Prostate gland (tissue), 2 donors: ENCODE results near the gene PROS1.

Experiments used
- CTCF ChIP-seq, 4 experiments: fragments of 200-600 bp in 2 of 4; fragments of 450-650 bp in 2 of 4; sonication (generic) in 2 of 4; IDR thresholded peaks; 1 replicate in 3 of 4; 2 replicates in 1 of 4; pipeline ENCODE4 v1.5.1; 2016 to 2019; ENCODE audit warnings: antibody characterized with exemption in 4 of 4, mild to moderate bottlenecking in 2 of 4, moderate library complexity in 2 of 4
- POLR2A ChIP-seq: fragments of 450-650 bp; IDR thresholded peaks from one replicate; pipeline ENCODE4 v1.6.1; 2016; ENCODE audit warnings: antibody characterized with exemption, mild to moderate bottlenecking

- TF ChIP-seq CTCF (IDR thresholded peaks at IDR 0.05) (no peak), POLR2A (no peak)
Measured at GRCh38 chr3:93992207-93992606, 18.5 kb upstream of the PROS1 start.
